GM12878 (cell line): ENCODE data around the gene BLOC1S6. TPM values are rescaled to one million over a fixed set of nuclear protein-coding genes. Genes with fewer than 3 reads are reported as not detected.

Experiments
- ATAC-seq: fragments of 200-7000 bp; cut with Tn5 transposase; 3 replicates; pipeline ENCODE4 v1.9.1; 2020; ENCODE audit warnings: mild to moderate bottlenecking, moderate library complexity
- BruUV-seq: library from RNA; stranded (reverse); fragments of 400-500 nt; replicated peaks from 2 replicates; lab custom pipeline; 2021; lab: Mats Ljungman, UMichigan
- CTCF ChIA-PET: fragments of 300-600 bp; sonication (Branson Sonifier 250); formaldehyde crosslinking; extraction: SDS; loops from one replicate; lab custom pipeline; 2021; ENCODE audit warnings: inconsistent platforms; lab: Yijun Ruan, JAX
- POLR2A ChIA-PET: fragments of 350-600 bp; formaldehyde crosslinking; extraction: SDS; loops from one replicate; lab custom pipeline; 2021; ENCODE audit warnings: inconsistent platforms; lab: Charles Lee
- RAD21 ChIA-PET: fragments of 300-600 bp; sonication (Branson Sonifier 250); formaldehyde crosslinking; loops from one replicate; lab custom pipeline; 2023; ENCODE audit warnings: antibody characterized with exemption; ENCODE audit not compliant: unreplicated experiment; lab: Charles Lee
- SMC1A ChIA-PET: fragments of 300-600 bp; sonication (Branson Sonifier 250); formaldehyde crosslinking; loops from one replicate; lab custom pipeline; 2023; ENCODE audit not compliant: unreplicated experiment, uncharacterized antibody; lab: Charles Lee
- DNase-seq: peaks from one replicate; pipeline ENCODE4 v3.0.0-alpha.2; 2011; ENCODE audit warnings: low read depth, low spot score
- FAIRE-seq: peaks from 3 replicates; lab custom pipeline; 2011; peaks lifted over from hg19 to GRCh38; lab: Jason Lieb, UNC
- H2AFZ ChIP-seq: 2 replicates; pipeline ENCODE4 v1.6.0; 2011; ENCODE audit warnings: low read depth, low read length, control low read depth; ENCODE audit not compliant: control insufficient read depth
- H3K27ac ChIP-seq: 2 replicates; pipeline ENCODE4 v1.5.1; 2011; ENCODE audit warnings: control low read depth; ENCODE audit not compliant: control insufficient read depth, insufficient read depth
- H3K27me3 ChIP-seq, 2 experiments: replicated peaks in 1 of 2; 2 replicates each; pipeline versions ENCODE4 v1.6.0 to v1.6.1; 2011; ENCODE audit warnings: low read length in 1 of 2; ENCODE audit not compliant: control insufficient read depth in 2 of 2, insufficient read depth in 2 of 2
- H3K36me3 ChIP-seq, 2 experiments: 2 replicates each; pipeline ENCODE4 v1.5.1; 2011; ENCODE audit warnings: low read length in 1 of 2; ENCODE audit not compliant: control insufficient read depth in 2 of 2, insufficient read depth in 2 of 2
- H3K4me1 ChIP-seq: 2 replicates; pipeline ENCODE4 v1.6.1; 2011; ENCODE audit warnings: mild to moderate bottlenecking, low read length, moderate library complexity, mixed read lengths; ENCODE audit not compliant: control insufficient read depth, insufficient read depth
- H3K4me2 ChIP-seq: 2 replicates; pipeline ENCODE4 v1.6.0; 2011; ENCODE audit warnings: control low read depth; ENCODE audit not compliant: control insufficient read depth, insufficient read depth
- H3K4me3 ChIP-seq: fragments of 200-600 bp; sonication (generic); 2 replicates; pipeline ENCODE4 v1.5.1; 2016
- H3K79me2 ChIP-seq: 2 replicates; pipeline ENCODE4 v1.6.0; 2011; ENCODE audit warnings: low read length; ENCODE audit not compliant: control insufficient read depth, insufficient read depth
- H3K9ac ChIP-seq: 2 replicates; pipeline ENCODE4 v1.8.0; 2011; ENCODE audit warnings: low read length, control low read depth, mixed read lengths; ENCODE audit not compliant: control insufficient read depth, insufficient read depth
- H3K9me3 ChIP-seq: replicated peaks from 3 replicates; pipeline ENCODE4 v1.5.1; 2011; ENCODE audit warnings: mild to moderate bottlenecking, low read length; ENCODE audit not compliant: control insufficient read depth, insufficient read depth
- H4K20me1 ChIP-seq: 2 replicates; pipeline ENCODE4 v1.6.0; 2011; ENCODE audit not compliant: control insufficient read depth, insufficient read depth
- ATF7 ChIP-seq: fragments of 450-650 bp; IDR thresholded peaks from 2 replicates; pipeline ENCODE4 v1.6.1; 2016; ENCODE audit warnings: low read depth, mild to moderate bottlenecking
- DPF2 ChIP-seq: fragments of 450-650 bp; IDR thresholded peaks from 2 replicates; pipeline ENCODE4 v1.6.1; 2017; ENCODE audit warnings: mild to moderate bottlenecking
- EP300 ChIP-seq, 2 experiments: fragments of 150-350 bp in 1 of 2; IDR thresholded peaks; 2 replicates each; pipeline ENCODE4 v1.6.1; 2011 to 2012; ENCODE audit warnings: low read depth in 2 of 2, low read length in 2 of 2, borderline replicate concordance in 1 of 2, improper control_type of control experiment in 1 of 2, inconsistent platforms in 1 of 2; ENCODE audit not compliant: control insufficient read depth in 1 of 2
- GABPA ChIP-seq: IDR thresholded peaks from 2 replicates; pipeline ENCODE4 v1.6.1; 2014; ENCODE audit warnings: antibody characterized with exemption, low read depth, mild to moderate bottlenecking, inconsistent platforms
- IKZF2 ChIP-seq, 2 experiments: fragments of 450-650 bp; IDR thresholded peaks; 2 replicates each; pipeline ENCODE4 v1.6.1; 2017; ENCODE audit warnings: mild to moderate bottlenecking in 2 of 2, moderate library complexity in 2 of 2
- MEF2B ChIP-seq: fragments of 450-650 bp; IDR thresholded peaks from 2 replicates; pipeline ENCODE4 v1.6.1; 2018; ENCODE audit warnings: mild to moderate bottlenecking, moderate library complexity; ENCODE audit not compliant: partially characterized antibody, poor library complexity, severe bottlenecking
- MTA2 ChIP-seq: fragments of 450-650 bp; IDR thresholded peaks from 2 replicates; pipeline ENCODE4 v1.6.1; 2016; ENCODE audit warnings: low read depth, mild to moderate bottlenecking, moderate library complexity
- MTA3 ChIP-seq: IDR thresholded peaks from 2 replicates; pipeline ENCODE4 v1.6.1; 2012; ENCODE audit warnings: low read length, inconsistent platforms, borderline replicate concordance
- MYC ChIP-seq: IDR thresholded peaks from 2 replicates; pipeline ENCODE4 v1.6.1; 2011; ENCODE audit warnings: mild to moderate bottlenecking, low read length, moderate library complexity, inconsistent platforms; ENCODE audit not compliant: insufficient read depth, insufficient replicate concordance, insufficient read length, severe bottlenecking
- RAD51 ChIP-seq: fragments of 450-650 bp; IDR thresholded peaks from 2 replicates; pipeline ENCODE4 v1.6.1; 2016; ENCODE audit warnings: moderate library complexity, mild to moderate bottlenecking, inconsistent platforms
- RUNX3 ChIP-seq: IDR thresholded peaks from 2 replicates; pipeline ENCODE4 v1.6.1; 2012; ENCODE audit warnings: low read length, inconsistent platforms
- SMARCA5 ChIP-seq: fragments of 450-650 bp; IDR thresholded peaks from 2 replicates; pipeline ENCODE4 v1.6.1; 2017; ENCODE audit warnings: mild to moderate bottlenecking
- ZNF217 ChIP-seq: fragments of 450-650 bp; IDR thresholded peaks from 2 replicates; pipeline ENCODE4 v1.6.1; 2017; ENCODE audit warnings: antibody characterized with exemption, mild to moderate bottlenecking
- WGBS: methylation state at CpG from one replicate; pipeline ENCODE4 v1.1.6; 2016; ENCODE audit warnings: low lambda C conversion rate; ENCODE audit not compliant: insufficient replicate concordance, insufficient coverage; ENCODE audit errors: missing lambda C conversion rate; 5-methylcytosine and 5-hydroxymethylcytosine counted together
- in situ Hi-C: fragments of 300-500 bp; cut with MboI; formaldehyde crosslinking; loops from 9 replicates; pipeline ENCODE4 v1.14.3; 2018; ENCODE audit warnings: mixed read lengths
- intact Hi-C: fragments of 100-400 bp; cut with micrococcal nuclease; formaldehyde crosslinking; loops from one replicate; pipeline ENCODE4 v1.14.2; 2022; ENCODE audit not compliant: unreplicated experiment
- polyA plus RNA-seq, 11 experiments: library from polyadenylated mRNA; depleted of rRNA in 4 of 11; unstranded in 6 of 11; stranded (reverse) in 5 of 11; fragments of >200 nt; fragmentation: Nextera tagmentation in 4 of 11; fragmentation: Illumina TruSeq in 1 of 11; extraction: Ambion mirVana in 4 of 11; extraction: Trizol in 1 of 11; gene quantifications; 1 replicate in 1 of 11; 2 replicates in 10 of 11; pipeline versions ENCODE4 v1.2.1 to v1.2.3, GENCODE V29; 2011 to 2016; ENCODE audit warnings: inconsistent platforms in 2 of 11, missing spikeins in 2 of 11, low read depth in 1 of 11
- total RNA-seq, 4 experiments: library from RNA; depleted of rRNA in 3 of 4; stranded (reverse); fragments of >200 nt in 3 of 4; fragmentation: Illumina TruSeq in 1 of 4; extraction: Trizol in 1 of 4; gene quantifications; 2 replicates each; pipeline versions ENCODE4 v1.2.1 to v1.2.3, GENCODE V29; 2013 to 2021
- TF ChIP-seq, protein P1 (sequence below): fragments of 450-650 bp; IDR thresholded peaks from 2 replicates; pipeline ENCODE4 v1.6.1; 2016; ENCODE audit warnings: mild to moderate bottlenecking
- TF ChIP-seq, protein P2 (sequence below): IDR thresholded peaks from 2 replicates; pipeline ENCODE4 v1.6.1; 2011; ENCODE audit warnings: borderline replicate concordance, low read depth, mild to moderate bottlenecking, moderate library complexity, low read length; ENCODE audit not compliant: insufficient read depth, poor library complexity, severe bottlenecking

The BLOC1S6 gene
- total and polyA plus RNA-seq, 10 of the 15 experiments (the other 5 are each of a cell fraction or from before 2014, with no cell fraction given), result 13.5 to 48.8 (median 32.7) TPM

DNA sequence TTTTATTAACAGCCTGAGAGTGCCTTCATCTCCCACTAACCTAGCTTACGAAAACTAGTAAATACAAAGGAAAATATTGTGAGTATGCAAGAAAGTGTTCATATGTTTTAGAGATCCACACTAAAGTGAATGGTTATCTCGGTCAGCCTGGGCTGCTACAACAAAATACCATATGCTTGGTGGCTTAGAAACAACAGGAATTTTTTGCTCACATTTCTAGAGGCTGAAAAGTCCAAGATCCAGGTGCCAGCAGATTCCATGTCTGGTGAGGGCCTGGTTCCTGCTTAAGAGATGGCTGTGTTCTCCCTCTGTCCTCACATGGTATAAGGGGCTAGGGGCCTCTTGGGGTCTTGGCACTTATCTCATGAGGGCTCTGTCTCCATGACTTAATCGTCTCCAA is 44.1 kb upstream of the BLOC1S6 start (continued):
- no peak for TF ChIP-seq MTA3

DNA sequence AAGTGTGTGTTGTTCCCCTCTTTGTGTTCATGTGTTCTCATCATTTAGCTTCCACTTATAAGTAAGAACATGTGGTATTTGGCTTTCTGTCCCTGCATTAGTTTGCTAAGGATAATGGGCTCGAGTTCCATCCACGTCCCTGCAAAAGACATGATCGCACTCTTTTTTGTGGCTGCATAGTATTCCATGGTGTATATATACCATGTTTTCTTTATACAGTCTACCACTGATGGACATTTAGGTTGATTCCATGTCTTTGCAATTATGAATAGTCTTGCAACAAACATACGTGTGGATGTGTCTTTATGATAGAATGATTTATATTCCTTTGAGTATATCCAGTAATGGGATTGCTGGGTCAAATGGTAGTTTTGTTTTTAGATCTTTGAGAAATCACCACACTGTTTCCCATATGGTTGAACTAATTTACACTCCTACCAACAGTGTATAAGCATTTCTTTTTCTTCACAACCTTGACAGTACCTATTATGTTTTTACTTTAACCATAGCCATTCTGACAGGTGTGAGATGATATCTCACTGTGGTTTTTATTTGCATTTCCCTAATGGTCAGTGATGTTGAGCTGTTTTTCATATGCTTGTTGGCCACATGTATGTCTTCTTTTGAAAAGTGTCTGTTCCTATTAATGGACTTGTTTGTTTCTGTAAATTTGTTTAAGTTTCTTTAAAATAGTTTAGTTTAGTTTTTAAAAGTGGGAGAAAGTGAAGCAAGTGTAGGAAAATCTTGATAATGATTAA is 42.7 kb upstream of the BLOC1S6 start:
- SMC1A ChIA-PET, result interaction anchor here (2.5 kb wide), 1 partner anchor 12 kb away, joined by 8 read pairs; no protein-coding TSS in a partner anchor
- peak; percentile 79 for ATAC-seq
- no peak overlapping the region for H3K4me2 ChIP-seq
- 43% methylated on average over 4 of the region's 4 CpGs for WGBS
- CTCF ChIA-PET, result interaction anchor here (1.2 kb wide), 1 partner anchor 9 kb away, joined by 3 read pairs; no protein-coding TSS in a partner anchor
- TF ChIP-seq ATF7 (0 out of 2 replicates have a peak, but pooled peaks have one; percentile 15), ZNF217 (0 out of 2 replicates have a peak, but pooled peaks have one; percentile 17), MEF2B (peak; percentile 57), DPF2 (peak; percentile 50; the same call in 1 of the 2 replicates), IKZF2 (IDR thresholded peaks at IDR 0.05) (peak in 1 of 2 experiments; percentile 22; a peak in 1 of 4 replicates), EP300 (IDR thresholded peaks at IDR 0.05; ENCODE audit: borderline replicate concordance in 1 of 2, control insufficient read depth in 1 of 2, low read depth in 2 of 2, low read length in 2 of 2) (peak in 1 of 2 experiments; percentile 20; a peak in 1 of 4 replicates), RAD51 (peak; percentile 37; the same call in 1 of the 2 replicates), RUNX3 (peak; percentile 16; the same call in 1 of the 2 replicates), GABPA (no peak), MTA2 (peak; percentile 70), SMARCA5 (peak; percentile 64; the same call in 1 of the 2 replicates), MYC (no peak)
- TF ChIP-seq, protein P1, sequence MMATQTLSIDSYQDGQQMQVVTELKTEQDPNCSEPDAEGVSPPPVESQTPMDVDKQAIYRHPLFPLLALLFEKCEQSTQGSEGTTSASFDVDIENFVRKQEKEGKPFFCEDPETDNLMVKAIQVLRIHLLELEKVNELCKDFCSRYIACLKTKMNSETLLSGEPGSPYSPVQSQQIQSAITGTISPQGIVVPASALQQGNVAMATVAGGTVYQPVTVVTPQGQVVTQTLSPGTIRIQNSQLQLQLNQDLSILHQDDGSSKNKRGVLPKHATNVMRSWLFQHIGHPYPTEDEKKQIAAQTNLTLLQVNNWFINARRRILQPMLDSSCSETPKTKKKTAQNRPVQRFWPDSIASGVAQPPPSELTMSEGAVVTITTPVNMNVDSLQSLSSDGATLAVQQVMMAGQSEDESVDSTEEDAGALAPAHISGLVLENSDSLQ, result 0 out of 2 replicates have a peak, but pooled peaks have one; percentile 39
- TF ChIP-seq, protein P2, sequence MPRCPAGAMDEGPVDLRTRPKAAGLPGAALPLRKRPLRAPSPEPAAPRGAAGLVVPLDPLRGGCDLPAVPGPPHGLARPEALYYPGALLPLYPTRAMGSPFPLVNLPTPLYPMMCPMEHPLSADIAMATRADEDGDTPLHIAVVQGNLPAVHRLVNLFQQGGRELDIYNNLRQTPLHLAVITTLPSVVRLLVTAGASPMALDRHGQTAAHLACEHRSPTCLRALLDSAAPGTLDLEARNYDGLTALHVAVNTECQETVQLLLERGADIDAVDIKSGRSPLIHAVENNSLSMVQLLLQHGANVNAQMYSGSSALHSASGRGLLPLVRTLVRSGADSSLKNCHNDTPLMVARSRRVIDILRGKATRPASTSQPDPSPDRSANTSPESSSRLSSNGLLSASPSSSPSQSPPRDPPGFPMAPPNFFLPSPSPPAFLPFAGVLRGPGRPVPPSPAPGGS, result no peak
- TF ChIP-seq, all 136 proteins: peak for 11
- Histone ChIP-seq H2AFZ (no peak overlapping the region), H3K9ac (no peak overlapping the region), H3K4me1 (no peaks in the 10 kb centered on the region), H3K36me3 (no peaks in the 10 kb centered on the region), H4K20me1 (no peaks in the 10 kb centered on the region), H3K4me3 (no peak overlapping the region), H3K27ac (no peak overlapping the region), H3K9me3 (no peaks in the 10 kb centered on the region), H3K27me3 (no peaks in the 10 kb centered on the region), H3K79me2 (no peaks in the 10 kb centered on the region)
- in situ Hi-C loops, result no loop called here
- FAIRE-seq (peak; percentile 49), DNase-seq (no peak)
- BruUV-seq, result no TSS peak
- intact Hi-C loops, result no loop called here
- POLR2A ChIA-PET, result interaction anchor here (1.1 kb wide), 1 partner anchor 11 kb away, joined by 5 read pairs; no protein-coding TSS in a partner anchor
- RAD21 ChIA-PET, result interaction anchor here (0.9 kb wide), 1 partner anchor 67 kb away, joined by 5 read pairs; no protein-coding TSS in a partner anchor
